Lung microvascular endothelial cell (primary cell): ENCODE measurements around the gene TMEM132D. TPM values are rescaled to one million over a fixed set of nuclear protein-coding genes. Genes with fewer than 3 reads are reported as not detected.
"Not testable (repeated sequence)": the region's sequence is repeated elsewhere in the genome, so short reads cannot be mapped to it uniquely, and the experiment has no call there.

Source experiments
- DNase-seq, 2 donors: peaks; one replicate each; pipeline versions ENCODE4 v3.0.0 to v3.0.0-alpha.2; 2010; ENCODE audit warnings: low read depth in 2 of 2
- total RNA-seq: library from RNA; depleted of rRNA; stranded (reverse); fragments of >200 nt; gene quantifications from 2 replicates; pipeline ENCODE4 v1.2.1, GENCODE V29; 2014

TMEM132D gene
- total RNA-seq, 1 donor from 2014 or later, result not detected

DNA sequence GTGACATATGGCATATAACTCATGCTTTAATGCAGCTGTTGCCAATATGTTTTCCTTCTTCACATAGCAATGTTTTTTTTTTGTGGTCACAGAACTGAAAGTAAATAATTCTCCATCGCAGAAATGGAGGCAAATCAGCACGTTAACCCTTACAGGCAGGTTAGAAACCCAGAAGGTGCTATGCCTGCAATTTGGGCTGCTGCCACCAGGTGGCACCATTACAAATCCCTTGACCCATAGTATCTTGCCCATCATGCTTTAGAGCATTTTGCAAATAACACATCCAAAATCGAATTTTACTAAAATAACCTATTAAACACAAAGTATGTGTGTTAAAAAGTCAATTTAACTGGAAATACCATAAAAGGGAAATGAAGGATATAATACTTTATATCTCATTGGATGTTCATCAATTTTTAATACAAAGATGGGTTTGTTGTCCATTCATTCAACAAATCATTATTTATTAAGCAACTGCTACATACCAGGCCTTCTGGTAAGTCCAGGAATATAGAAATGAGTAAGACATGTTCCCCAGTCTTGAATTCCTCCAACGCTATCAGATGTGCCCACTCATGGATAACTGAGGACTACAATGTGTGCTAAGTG is 710.5 kb downstream of the TMEM132D start:
- DNase-seq, result peak in 1 of 2 donors; percentile 2

DNA sequence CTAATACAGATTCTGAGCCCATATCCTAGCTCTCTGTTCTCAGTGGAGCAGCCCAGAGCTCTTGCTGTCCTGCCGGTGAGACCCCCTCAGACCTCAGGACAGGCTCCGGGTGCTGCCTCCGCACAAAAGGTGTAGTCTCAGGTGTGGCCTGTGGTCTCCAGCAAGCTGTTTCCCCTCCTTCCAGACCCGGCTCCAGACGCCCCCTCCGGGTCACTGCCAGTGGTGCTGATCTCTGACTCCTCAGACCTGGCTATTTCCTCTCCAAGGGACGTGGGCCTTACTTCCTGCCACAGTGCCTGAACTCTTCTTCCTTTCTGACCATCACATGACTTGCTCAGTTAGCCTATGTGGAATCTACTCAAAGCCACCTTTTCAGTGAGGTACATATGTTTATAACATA is 713.0 kb downstream of the TMEM132D start:
- no peak for DNase-seq

DNA sequence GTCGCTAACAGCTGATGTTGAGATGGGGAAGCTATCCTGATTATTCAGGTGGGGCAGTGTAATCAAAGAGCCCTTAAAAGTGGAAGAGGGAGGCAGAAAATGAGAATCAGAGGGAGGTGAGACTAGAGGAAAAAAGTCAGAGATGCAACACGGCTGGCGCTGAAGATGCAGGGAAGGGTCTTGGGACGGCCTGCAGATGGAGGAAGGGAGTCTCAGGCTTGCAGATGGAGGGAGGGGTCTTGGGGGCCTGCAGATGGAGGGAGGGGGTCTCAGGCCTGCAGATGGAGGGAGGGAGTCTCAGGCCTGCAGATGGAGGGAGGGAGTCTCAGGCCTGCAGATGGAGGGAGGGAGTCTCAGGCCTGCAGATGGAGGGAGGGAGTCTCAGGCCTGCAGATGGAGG is 713.9 kb downstream of the TMEM132D start:
- DNase-seq, result not testable (repeated sequence)

DNA sequence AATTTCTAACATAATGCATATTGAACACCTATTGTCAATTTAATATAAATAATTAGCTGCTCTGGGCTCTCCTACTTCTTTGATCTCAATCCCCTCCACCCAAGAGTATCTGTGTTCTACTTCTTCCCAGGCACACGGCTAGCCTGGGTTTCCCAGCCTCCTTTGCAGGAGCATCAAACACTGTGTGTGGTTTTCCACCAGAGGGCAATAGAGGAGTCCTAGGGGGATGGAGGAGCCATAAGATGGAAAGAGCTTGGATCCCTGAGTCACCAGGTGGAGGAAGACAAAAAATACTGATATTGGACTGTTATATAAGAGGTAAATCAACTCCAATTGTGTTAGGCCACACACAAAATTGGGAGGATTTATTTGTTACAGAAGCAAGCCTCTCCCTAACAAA is 716.9 kb downstream of the TMEM132D start:
- DNase-seq, result no peak

DNA sequence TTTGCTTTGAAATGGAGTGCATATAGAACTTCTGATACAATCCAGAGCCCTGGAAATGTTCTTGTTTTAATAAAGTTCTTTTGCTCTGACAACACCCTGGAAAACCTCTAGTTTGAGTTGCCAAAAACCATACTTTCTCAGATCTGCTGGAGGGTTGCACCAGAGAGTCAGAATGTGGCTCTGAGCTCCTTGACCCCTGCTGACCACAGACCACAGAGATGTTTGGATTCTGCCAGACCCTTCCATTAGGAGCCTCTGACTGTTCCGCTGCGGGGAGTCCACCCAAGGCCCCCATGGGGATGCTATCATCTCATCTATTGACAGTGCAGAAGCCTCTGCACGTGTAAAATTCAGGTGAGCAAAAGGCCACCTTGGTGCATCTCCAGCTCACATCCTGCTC is 718.0 kb downstream of the TMEM132D start:
- no peak for DNase-seq

DNA sequence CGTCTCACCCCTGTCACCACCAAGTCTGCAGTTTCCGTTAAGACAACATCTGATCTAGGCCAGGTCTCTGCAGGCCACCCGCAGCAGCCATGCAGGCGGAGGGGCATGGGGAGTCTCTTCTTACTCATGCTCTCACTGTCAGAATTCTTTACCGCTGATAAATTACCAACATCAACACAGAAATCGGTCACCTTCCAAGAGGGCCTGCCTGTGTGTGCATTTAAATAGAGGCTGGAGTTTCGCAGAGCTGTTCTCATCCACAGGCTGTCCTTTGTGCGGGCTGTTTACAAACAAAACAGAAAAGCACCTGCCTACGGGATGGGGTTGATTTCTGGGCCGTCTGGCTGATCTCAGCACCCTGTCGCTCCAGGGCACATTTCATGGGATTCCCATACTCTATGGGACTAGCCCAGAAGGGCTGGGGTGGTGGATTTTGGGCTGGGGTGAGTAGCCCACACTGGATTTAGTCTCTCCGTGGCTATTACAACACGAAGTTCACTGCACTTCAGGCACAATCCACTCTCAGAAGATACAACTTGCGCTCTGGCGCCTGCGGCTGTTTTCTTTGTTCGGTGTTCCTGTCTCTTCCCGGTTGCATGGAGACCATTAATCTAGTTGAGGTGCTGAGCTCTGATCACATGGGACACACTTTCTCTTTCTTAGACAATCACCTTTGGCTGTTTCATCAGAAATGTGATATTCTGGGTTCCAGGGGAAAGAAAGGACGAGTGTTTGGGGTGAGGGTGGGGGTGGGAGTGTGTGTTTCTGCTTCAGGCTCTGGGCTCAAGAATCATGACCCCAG is 719.5 kb downstream of the TMEM132D start:
- DNase-seq, result no peak

DNA sequence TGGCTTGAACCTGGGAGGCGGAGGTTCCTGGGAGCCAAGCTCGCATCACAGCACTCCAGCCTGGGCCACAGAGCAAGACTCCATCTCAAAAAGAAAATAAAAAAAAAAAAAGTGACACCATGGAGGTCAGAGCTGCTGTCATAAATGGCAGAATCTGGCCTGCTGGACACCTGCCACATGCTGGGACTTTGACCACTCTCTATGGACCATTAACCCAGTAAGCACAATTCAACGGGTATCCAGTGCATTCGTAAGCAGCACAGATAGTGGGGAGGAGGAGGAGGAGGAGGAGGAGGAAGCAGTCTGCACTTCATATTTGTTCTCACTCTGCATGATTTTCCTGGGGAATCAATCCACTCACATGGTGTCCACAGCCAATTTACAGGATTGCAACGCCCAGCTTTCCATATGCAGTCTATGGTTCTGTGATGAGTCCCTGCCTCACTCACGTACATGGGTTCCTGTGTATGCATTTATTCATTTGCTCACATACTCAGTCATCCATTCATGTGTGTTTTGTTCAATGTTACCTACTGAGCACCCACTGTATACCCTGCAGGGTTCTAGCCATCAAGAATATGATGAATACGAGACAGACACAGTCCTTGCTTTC is 723.8 kb downstream of the TMEM132D start:
- no peak for DNase-seq

DNA sequence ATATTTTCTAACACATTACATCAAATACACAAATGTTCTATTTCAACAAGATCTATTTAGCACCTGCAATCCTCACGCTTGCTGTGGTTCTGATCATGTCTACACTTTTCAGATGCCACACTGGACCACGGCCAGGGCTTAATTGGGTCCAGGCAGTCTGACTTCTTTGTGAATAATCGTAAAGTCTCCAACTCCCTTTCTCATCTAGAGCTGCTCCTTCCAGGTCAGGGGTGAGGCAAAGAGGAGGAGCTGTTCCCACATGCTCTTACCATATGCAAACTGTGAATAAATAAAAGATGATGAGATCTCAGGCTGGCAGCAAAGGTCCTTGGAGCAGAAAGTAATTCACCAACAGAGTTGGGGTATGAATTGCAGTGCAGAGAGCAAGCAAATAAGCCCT is 733.9 kb downstream of the TMEM132D start:
- DNase-seq, result no peak

DNA sequence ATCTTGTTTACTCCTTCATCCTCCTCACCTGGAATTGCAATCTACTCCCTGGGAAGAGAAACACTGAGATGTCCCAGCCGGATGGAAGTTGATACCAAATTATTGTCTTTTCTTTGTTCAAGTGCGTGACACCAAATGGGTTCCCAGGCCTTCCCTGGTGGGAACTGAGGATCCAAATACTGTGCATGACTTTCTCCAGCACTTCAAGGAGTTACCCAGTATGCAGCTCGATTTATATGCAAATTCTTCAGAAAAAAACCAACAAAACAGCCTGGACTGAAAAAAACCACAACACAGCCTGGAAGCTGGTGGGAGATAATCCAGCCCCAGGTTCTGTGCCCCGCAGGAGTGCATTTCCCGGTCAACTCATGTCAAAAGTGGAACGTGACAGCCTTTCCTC is 740.0 kb downstream of the TMEM132D start:
- no peak for DNase-seq

DNA sequence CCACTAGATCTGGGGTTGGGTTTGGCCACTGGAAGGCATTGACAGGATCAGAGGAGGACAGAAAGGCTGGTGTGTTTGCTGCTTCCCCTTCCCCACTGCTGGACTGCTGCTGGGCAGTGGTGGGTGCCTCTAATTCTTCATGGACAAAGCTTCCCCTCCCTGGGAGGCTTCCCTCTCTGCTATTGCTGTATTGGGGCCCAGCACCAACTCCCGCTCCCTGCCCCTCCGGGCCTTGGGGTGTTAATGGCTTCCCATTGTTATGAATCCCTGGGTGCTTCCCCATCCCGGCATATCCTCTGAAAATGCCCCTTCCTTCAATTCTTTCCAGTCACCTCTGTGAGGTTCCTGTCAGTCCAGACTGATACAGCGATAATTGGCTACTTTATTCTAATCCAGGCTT is 740.4 kb downstream of the TMEM132D start:
- no peak for DNase-seq

DNA sequence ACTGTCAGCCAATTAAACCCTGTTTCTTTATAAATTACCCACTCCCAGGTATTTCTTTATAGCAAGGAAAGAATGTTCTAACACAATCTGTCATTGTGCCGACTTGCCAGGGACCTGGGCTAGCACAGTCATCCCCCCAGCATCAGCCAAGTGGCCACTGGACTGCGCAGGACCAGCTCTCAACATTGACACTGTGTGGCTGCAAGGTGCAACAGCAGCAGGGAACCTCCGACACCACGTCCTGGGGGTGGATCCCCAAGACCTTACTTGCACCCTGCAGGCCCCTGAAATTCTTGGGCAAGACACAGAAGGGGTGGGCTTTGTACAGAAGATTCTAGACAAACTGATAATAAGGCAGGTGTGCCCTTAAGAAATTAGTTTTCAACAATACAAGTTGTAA is 741.0 kb downstream of the TMEM132D start:
- no peak for DNase-seq

DNA sequence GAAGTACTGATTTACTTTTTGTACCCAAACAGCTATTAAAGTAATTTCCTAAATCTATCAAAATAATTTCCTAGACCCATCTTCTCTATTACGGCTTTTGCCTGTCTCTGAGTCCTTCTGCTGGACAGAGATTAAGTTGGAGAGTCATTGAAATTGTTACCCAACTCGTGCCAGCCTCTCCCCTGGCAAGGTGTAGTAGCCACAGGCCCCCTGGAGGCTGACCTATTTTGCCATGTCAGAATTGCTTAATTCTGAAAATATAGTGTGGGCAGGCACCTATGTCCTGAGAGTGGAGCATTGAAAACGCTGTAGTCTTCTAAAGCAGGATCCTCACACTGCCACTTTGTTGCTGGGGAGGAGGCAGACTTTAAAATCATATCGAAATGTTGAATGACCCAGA is 742.3 kb downstream of the TMEM132D start:
- DNase-seq, result no peak

DNA sequence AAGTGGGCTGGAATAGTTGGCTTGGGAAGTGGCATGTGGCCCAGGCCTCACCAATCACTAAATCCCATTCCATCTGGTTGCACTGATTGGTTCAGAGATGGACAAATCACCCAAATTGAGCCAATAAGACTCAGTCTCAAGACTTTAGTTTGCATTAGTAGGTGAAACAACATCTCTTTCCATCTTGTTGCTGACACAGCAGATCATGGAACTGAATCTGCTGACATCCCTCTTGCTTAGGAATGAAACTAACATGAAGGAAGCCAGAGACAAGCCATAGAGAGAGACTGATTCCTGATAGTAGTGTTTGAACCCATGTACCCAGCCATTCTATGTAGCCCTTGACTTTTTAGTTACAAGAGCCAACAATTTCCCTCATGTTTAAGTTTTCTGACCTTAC is 743.5 kb downstream of the TMEM132D start:
- DNase-seq, result no peak

DNA sequence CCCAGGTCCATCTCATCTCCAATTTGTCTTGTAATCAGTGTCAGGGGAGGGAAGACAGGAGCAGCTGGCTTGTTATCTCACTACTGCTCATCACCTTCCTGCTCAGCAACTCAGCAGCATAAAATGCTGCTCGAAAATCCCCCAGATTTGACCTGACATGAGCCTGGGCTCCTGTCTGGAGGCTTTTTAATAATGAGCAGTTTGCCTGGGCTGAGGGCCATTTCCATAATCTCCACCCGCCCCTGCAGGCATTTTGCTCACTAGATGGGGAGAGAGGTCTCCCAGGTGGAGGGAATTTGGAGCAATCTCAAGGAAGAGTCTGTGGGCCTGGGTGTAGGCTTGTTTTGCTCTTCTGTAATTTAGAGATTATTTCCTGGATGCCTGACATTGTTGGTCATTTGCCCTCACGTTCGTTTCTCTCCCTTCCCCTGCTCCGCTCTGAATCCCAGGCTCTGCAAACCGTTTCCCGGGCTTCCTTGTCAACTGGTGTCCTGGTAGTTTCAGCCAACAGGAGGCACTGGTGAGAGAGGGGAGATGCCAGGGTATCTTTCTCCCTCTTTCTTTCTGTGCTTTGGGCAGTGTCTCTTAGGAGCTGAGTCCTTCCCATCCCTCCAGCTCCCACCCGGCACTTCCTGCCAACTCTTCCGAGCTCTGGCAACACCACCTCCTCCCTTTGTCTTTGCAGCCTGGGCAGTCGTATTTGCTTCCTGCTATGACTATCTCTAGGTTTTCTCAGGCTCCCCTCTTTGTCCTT is 751.3 kb downstream of the TMEM132D start:
- no peak for DNase-seq

DNA sequence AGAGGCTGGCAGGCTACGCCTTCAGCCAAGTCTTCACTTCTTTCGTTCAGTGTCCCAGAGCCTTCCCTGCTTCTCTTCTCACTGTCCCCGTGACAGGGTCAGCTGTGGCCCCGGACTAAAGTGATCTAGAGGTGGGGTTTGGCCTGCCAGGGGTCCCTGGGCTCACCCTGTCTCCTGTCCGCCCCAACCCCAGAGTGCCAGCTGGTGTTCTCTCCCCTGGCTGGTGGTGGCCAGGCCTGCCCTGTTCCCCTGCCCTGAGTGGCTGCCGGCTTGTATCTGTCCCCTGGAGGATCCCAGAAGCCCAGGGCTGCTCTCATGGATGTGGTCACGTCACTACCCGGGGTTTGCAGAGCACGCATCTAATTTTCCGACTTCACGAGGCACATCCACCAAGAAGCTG is 753.1 kb downstream of the TMEM132D start:
- DNase-seq, result no peak

DNA sequence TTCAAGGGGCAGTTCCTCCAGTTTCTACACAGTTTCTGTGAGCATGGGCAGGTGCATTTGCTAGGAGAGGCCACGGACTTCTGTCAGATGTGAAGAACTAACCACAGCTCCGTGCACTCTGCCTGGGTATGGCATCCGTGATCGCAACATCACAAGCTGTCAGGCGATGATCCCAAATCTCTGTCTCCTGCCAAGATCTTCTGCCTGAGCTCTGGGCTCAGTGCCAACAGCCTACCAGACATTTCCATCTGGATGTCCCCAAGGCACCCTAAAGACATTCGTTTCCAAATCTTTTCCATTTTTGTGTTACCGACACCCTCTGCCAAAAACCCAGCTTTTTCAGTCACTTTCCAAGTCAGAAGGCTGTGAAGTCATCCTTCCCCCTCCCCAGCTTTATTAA is 758.4 kb downstream of the TMEM132D start:
- no peak for DNase-seq

DNA sequence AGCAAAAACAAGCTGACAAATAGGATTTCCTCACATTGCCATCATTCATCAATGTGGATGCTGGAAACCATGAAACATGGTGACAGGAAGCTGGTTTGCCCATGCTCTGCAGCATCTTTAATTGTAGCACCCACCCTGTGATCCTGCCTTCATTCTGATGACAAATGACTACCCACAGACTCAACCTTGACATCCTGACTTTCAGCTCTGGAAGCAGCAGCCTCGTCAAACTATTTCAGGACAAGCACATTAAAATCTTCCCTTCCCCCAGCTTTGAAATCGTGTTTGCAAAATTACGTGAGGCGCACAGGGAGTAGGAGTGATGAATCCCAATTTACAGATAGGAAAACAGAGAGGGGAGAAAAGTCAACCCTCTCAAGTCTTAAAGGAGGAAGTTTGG is 765.0 kb downstream of the TMEM132D start:
- DNase-seq, result no peak

DNA sequence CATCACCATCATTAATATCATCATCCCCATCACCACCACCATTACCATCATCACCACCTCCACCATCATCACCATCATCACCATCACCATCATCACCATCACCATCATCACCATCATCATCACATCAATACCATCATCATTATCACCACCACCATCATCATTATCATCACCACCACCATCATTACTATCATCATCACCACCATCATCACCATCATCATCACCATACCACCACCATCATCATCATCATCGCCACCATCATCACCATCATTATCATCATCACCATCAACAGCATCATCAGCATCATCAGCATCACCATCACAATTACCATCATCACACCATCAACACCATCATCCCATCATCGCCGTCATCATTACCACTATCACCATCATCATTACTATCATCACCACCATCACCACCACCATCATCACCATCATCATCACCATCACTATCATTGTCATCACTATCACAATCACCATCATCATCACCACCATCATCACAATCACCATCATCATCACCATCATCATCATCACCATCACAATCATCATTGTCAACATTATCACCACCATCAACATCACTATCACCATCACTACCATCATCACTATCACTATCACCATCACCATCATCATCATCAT is 767.0 kb downstream of the TMEM132D start:
- DNase-seq, result no peak

DNA sequence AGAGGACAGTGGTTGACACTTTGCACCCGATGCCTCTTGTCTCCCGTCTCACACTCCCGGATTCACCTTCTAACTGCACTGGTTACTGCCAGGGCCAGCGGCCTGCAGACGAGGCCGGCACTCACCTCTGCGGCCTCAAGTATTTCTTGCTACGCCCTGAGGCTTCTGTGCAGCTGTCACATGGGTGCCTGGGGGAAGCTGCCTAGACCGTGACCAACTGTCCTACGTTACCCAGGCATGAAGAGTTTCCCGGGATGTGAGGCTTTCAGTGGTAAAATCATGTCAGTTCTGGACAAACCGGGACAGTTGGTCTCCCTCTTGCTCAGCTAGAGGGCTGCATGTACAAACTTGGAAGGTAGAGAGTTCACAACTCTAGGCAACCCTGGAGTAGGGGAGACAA is 776.1 kb downstream of the TMEM132D start:
- DNase-seq, result no peak

DNA sequence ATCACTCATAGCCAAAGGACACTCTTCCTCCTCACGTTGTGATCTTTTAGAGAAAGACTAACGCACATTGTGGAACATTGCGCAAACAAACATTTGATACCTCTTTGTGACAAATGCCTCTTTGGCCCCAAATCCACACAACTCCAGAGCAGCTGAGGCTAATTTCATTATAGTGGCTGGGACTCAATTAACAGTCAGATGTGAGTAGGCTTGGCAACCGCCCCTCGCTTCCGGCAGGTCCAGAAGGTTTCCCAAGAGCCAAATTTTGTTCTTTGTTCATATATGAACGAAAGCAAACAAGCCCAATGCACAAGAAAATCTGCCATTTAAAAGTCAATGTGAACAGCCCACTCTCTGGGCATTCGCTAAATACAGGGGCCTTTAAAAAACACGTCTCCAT is 776.6 kb downstream of the TMEM132D start:
- no peak for DNase-seq

DNA sequence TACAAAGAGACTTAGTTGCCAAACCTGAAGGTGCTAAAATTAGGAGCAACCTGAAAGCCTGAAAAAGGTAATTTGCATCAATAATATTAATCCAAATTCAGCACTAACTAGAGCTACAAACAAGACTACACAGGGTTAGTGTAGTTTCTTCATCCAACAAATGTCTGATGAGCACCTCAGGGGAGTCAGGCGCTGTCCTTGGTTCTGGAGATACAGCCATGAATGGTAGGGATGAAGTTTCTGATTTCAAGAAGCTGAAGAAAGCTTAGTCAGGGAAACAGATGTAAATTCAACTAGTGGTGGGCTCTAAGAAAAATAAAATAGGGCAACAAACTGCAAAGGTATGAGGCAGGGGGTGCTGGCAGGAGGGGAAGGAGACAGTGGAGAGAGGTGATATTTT is 784.3 kb downstream of the TMEM132D start:
- no peak for DNase-seq

DNA sequence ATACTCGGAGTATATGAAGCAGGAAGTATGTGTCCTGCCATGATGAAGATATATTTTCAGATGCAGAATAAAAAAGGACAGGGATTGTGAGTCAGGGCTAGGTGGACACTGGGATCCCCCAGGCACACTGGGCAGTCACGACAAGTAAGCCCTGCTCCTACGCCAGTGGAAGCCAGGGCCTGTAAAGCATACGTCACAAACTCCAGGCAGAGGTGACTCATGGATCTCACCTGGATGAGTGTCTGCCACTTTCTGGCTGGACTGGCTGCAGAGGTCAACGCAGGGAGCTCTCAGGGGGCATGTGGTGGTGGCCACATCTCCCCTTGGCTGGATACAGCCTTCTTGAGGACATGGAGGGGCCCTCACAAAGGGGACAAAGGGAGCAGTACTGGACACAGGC is 788.3 kb downstream of the TMEM132D start:
- no peak for DNase-seq
